GM23248 (cell line): ENCODE results near the gene RNF34.

ENCODE experiments used
- EZH2 ChIP-seq: fragments of 200-600 bp; sonication (generic); IDR thresholded peaks from 2 replicates; pipeline ENCODE4 v1.6.1; 2018; ENCODE audit warnings: antibody characterized with exemption, mild to moderate bottlenecking; ENCODE audit not compliant: insufficient read depth, poor library complexity, severe bottlenecking
- EZH2phosphoT487 ChIP-seq: fragments of 200-600 bp; sonication (generic); IDR thresholded peaks from 2 replicates; pipeline ENCODE4 v1.6.1; 2018; ENCODE audit warnings: antibody characterized with exemption, moderate library complexity, mild to moderate bottlenecking, low read depth; ENCODE audit not compliant: insufficient read depth

DNA sequence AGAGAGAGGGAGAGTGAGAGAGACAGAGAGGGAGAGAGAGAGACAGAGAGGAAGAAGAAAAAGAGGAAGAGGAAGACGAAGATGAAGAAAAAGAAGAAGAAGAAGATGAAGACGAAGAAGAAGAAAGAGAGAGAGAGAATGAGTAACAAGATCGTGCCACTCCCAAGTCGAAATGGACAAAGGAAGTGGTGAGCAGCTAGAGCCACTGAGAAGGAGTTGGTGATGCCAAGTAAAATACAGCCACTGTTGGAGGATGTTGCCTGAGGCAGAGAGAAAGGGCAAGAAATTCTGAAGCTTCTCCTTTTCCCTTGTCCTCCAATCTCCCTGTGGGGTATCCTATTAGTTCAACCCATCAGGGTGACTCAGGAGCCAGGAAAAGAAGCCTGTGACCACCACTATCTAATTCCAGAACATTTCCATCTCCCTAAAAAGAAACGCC lies 35.2 kb upstream of the RNF34 start:
- TF ChIP-seq EZH2 (no peak), EZH2phosphoT487 (no peak)
